ENCODE results near the gene TENT5A.

DNA sequence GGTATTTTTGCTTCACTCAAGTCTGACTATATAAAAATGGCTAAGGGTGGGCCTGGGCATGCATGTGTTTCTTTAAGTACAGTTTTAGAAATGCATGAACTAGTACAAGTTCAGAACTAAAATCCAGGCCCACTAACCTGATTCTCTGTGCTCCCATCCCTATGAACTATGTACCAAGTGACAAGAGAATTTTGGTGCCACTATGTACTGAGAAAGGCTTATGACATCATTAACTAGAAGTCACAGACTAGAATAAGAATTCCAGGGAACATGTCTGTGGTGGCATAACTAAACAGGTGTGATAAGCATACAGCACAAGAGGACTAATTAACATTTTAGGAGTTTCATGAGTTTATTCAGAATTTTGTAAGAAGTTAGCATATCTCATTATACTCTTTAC lies 16.1 kb downstream of the TENT5A start:
- no peak for TF ChIP-seq GATA3 (IDR thresholded peaks at IDR 0.05; ENCODE audit: low read depth, low read length)
- no peak for TF ChIP-seq GATA2 (IDR thresholded peaks at IDR 0.05; ENCODE audit: low read depth, low read length)
